GM21529 (cell line): Measurements from ENCODE around the gene VAX1.
"Not testable (repeated sequence)": the region's sequence is repeated elsewhere in the genome, so short reads cannot be mapped to it uniquely, and the experiment has no call there.

Experiments used
- ATAC-seq: cut with Tn5 transposase; IDR thresholded peaks from one replicate; pipeline ENCODE4 v1.9.1; 2021; ENCODE audit not compliant: unreplicated experiment

Gene VAX1

GRCh38 chr10:117136391-117136975 is 1.6 kb downstream of the VAX1 start:
- ATAC-seq = no peak

GRCh38 chr10:117135480-117136140 is 2.5 kb downstream of the VAX1 start:
- ATAC-seq = no peak

- no peak for ATAC-seq
Observed at GRCh38 chr10:117135026-117135372, 3.1 kb downstream of the VAX1 start.

- no peak for ATAC-seq
Observed at GRCh38 chr10:117134306-117135025, 3.6 kb downstream of the VAX1 start.

DNA sequence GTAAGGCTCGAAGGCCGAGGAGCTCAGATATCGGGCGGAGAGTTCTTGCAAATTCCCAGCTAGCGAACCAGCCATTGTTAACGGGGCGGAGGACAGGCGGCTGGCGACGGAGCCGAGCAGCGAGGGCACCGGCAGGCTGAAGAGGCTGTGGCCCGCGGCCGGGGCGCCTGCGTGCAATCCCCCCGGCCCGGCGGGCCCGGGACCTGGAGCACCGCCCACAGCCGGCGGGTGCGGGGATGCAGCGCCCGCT is 4.1 kb downstream of the VAX1 start:
- no peak for ATAC-seq

- no peak for ATAC-seq
Observed at GRCh38 chr10:117133273-117134055, 4.6 kb downstream of the VAX1 start.

DNA sequence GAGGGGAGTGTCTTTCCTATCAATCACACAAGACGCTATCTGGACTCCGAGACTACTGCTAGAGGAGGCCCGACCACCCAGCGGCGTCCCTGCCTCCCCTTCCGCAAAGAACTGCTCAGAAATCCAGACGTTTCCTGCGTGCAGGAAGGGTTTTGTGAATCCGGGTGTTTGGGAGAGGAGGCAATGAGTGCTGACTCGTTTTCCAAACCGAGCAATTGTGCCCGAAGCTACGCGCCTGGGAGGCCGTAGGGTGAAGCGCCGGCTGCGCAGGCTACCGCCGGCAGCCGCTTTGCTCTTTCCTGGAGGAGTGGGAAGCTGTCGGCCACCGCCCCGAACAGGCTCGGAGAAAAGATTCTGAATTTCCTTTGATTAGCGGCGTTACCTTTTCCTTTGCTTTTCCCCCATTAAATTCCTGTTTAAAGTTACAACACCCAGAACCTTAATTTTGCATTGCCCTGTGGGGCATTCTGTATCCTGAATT is 5.3 kb downstream of the VAX1 start:
- no peak for ATAC-seq

DNA sequence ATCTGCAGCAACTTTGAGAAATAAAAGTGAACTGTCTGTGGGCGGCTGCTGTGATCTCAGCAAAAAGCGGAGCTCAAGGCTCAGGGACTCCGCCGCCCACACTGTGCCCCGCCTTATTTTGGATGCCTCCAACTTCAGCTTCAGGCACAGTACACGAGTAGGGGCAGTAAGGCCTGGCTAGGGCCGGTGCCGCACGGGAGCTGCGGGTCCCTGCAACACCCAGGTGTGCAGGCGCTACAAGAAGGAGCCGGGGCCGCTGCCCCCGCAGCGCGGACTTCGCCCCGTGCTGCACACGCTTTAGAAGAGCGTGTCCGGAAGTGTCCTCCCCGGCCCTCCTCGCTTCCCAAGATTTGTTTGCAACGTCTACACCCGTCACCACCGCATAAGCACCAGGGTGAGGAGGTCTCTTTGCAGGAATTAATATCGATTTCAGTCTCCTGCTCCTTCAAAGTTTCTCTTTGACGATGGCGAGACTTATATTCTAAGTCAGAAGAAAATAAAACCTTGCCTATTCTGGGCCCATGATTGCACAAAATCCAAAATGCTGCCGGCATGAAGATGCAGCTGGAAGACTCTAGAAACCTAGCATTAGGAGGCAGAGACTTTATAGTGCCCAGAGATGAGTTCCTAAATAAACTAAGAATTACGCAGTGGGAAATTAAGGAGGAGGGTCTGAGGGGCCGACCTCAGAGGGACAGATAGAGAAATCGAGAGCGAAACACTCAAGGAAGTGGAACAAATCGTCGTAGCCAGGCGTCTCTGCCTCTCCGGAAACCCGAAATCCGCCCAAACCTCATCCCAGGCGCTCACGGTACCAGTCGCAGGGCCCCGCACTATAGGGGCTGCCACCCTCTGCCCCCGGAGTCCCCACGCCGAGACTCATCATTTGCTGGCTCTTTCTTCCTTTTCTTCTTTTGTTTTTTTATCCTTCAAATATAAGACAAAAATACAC is 6.4 kb downstream of the VAX1 start:
- no peak for ATAC-seq

DNA sequence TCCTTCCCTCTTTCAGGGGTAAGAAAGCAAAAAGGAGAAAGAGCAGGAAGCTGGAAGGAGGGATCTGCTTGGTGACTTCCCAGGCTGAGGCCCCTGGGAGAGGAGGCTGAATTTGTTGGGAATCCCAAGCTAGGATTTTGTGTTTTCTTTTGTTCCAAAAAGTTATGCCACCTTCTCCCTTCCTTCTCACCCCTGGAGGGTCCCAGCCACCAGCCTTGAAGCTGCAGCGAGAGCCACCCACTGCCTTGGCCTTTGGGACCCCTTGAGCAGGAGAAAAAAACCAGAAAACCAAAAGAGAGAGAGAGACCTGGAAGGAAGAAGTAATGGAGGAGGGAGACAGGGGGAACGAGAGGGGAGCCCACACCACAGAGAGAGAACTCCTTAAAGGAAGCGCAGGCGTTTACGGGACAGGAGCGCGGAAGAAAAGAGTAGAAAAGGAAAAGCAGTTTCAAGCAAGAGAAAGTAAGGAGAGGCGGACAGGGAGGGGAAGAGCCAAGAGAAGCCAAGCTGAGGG is 7.2 kb downstream of the VAX1 start:
- ATAC-seq = no peak

DNA sequence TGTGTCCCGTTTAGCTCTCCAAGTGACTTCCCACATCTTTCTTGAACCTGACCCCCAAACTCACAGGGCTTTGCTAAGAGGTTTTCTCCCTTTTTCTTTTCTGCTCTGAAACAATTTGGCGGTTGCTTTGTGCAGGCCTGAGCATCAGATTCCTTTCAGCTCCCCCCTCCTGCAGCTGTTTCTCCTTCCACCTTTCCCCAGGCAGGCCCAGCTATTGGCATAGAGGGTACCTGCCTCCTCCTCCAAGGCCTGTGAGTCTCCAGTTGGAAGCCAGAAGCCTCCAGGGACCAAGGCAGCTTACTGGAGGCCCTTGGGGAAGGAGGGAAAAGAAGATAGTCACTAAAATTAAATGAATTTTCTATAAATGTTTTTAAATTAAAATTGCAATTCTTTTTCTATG is 7.7 kb downstream of the VAX1 start:
- ATAC-seq = no peak

- ATAC-seq = not testable (repeated sequence)
Observed at GRCh38 chr10:117126645-117127044, 11.4 kb downstream of the VAX1 start.

GRCh38 chr10:117126034-117126433 is 12.0 kb downstream of the VAX1 start:
- no peak for ATAC-seq

GRCh38 chr10:117112220-117112619 is 25.9 kb downstream of the VAX1 start:
- ATAC-seq = no peak

DNA sequence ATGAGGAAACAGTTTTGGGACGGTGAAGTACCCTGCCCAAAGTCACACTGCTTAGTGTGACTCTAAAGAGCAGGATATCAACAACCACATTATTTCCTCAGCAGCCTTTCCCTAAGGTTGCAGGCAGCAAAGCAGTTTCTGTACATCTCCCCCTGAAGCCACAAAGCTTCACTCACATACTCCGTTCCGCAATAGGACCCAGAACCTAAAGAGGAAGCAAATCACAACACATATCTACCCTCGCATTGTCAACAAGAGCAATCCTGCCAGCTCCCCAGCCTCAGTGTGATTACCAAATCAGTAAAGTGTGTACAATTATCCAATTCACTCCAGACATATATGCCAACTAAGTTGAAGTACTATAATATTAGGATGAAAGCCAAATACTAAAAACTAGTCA is 30.8 kb downstream of the VAX1 start:
- ATAC-seq = no peak

DNA sequence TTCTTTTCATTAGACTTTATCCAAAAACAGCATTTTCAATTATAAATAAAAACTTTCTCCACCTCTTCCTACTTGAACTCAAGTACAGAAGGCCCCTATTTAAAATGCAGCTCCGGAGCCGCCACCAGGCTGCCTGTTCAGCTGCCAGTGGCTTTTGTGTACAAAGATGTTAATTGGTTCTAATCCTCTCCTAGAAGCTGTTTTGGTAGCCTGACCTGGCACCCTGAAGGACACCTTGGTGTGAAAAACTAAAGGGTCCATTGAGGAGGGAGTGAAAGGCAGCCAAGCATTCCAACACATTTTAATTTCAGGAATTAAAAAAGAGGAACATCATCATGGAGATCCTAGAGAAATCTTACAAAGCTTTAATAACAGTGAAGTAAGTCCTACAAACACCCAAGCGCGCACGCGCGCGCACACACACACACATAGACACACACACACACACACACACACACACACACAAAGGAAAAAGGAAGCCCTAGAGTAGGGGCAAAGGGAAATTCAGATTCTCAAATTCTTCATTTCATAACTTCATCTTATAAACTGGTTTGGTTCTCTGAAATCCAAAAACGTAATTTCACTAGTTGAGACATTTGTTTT is 41.4 kb downstream of the VAX1 start:
- no peak for ATAC-seq

DNA sequence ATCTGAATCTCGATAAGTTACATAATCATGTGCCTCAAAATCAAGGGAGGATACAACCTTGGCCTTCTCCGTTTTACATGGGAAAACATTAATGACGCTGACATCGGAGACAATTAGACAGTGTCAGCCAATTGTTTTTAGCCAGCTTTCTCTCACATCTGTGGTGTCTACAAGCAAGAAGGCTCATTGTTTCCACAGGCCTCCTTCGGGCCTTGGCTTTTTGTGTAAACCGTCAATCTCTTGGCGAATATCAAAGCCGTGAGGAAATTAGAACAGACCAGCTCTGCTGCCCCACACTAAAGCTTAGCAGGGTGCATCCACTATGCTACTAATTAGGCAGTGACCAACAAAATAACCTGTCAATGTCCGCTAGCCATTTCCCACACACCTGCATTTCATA is 43.2 kb downstream of the VAX1 start:
- ATAC-seq = no peak

- no peak for ATAC-seq
Observed at GRCh38 chr10:117092386-117092785, 45.7 kb downstream of the VAX1 start.

DNA sequence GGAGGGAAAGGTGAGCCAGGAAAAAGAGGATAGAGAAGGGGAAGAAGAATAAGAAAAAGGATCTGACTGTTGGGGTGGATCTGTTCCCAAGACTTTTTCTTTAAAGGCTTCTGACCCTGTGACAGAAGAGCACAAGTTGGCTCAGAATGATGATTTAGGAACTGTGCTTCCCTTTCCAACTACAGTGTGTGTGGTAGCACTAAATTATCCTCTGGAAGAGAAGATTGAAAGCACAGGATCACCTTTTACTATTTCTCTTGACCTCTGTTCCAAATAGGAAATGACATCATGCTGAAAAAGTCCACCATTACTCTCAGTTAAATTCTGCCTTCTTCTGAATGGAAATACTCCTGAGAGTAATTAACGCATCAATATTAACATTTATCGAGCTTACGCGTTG is 47.2 kb downstream of the VAX1 start:
- ATAC-seq = no peak

DNA sequence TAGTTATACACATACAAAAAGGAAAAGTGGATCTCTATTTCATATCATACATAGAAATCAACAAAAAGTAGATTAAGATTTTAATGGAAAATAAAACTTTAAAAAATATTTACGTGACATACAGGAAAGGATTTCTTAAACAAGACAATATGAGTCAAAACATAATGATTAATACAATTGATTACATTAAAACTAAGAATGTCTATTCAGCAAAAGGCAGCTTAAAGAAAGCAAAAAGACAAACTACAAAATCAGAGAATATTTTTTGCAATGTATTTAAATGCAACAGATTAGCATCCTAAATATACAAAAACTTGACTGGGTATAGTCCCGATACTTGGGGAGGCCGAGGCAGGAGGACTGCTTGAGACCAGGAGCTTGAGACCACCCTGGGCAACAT is 50.5 kb downstream of the VAX1 start:
- no peak for ATAC-seq

- ATAC-seq = no peak
Observed at GRCh38 chr10:117086546-117086945, 51.5 kb downstream of the VAX1 start.
